HepG2 (cell line): ENCODE data around the gene SLC17A9. TPM values are rescaled to one million over a fixed set of nuclear protein-coding genes. Genes with fewer than 3 reads are reported as not detected.

Source experiments
- CERS6 ChIP-seq: sonication (generic); formaldehyde crosslinking; IDR thresholded peaks from 2 replicates; pipeline ENCODE4 v1.5.0; 2020; ENCODE audit warnings: missing genetic modification reagents
- FOXP4 ChIP-seq: sonication (generic); formaldehyde crosslinking; IDR thresholded peaks from 2 replicates; pipeline ENCODE4 v1.4.0; 2020; ENCODE audit warnings: missing genetic modification reagents
- HMG20B ChIP-seq: conservative IDR thresholded peaks from 2 replicates; pipeline ENCODE4 v1.6.1; 2016; ENCODE audit warnings: missing genetic modification reagents, missing compliant biosample characterization
- HNRNPH1 ChIP-seq: fragments of 200-400 bp; formaldehyde crosslinking; optimal IDR thresholded peaks from 2 replicates; pipeline ENCODE3; 2017; ENCODE audit warnings: mild to moderate bottlenecking, low read depth, low read length
- KDM2A ChIP-seq: sonication (generic); formaldehyde crosslinking; IDR thresholded peaks from 2 replicates; pipeline ENCODE4 v1.4.0; 2020; ENCODE audit warnings: low read depth, missing genetic modification reagents, borderline replicate concordance
- MEIS1 ChIP-seq: sonication (generic); formaldehyde crosslinking; IDR thresholded peaks from 2 replicates; pipeline ENCODE4 v1.9.0; 2021; ENCODE audit warnings: mild to moderate bottlenecking, missing genetic modification reagents, moderate library complexity, borderline replicate concordance
- MTA1 ChIP-seq: sonication (generic); formaldehyde crosslinking; IDR thresholded peaks from 2 replicates; pipeline ENCODE4 v1.4.0; 2020; ENCODE audit warnings: missing genetic modification reagents, mild to moderate bottlenecking, borderline replicate concordance
- NFIC ChIP-seq: IDR thresholded peaks from 2 replicates; pipeline ENCODE4 v1.6.1; 2012; ENCODE audit warnings: mild to moderate bottlenecking, low read length, inconsistent platforms
- NRL ChIP-seq: sonication (generic); formaldehyde crosslinking; IDR thresholded peaks from 2 replicates; pipeline ENCODE4 v1.5.0; 2020; ENCODE audit warnings: missing genetic modification reagents, mild to moderate bottlenecking, moderate library complexity, borderline replicate concordance
- REL ChIP-seq: sonication (generic); formaldehyde crosslinking; conservative IDR thresholded peaks from 2 replicates; pipeline ENCODE4 v1.8.0; 2022; ENCODE audit warnings: mild to moderate bottlenecking, missing genetic modification reagents, moderate library complexity
- SMYD3 ChIP-seq: sonication (generic); formaldehyde crosslinking; IDR thresholded peaks from 2 replicates; pipeline ENCODE4 v1.8.1; 2023; ENCODE audit warnings: mild to moderate bottlenecking, missing genetic modification reagents
- TCF12 ChIP-seq, 2 experiments: fragments of 450-650 bp in 1 of 2; sonication (generic) in 1 of 2; formaldehyde crosslinking in 1 of 2; IDR thresholded peaks; 2 replicates each; pipeline versions ENCODE4 v1.6.1 to v1.8.0; 2017 to 2022; ENCODE audit warnings: antibody characterized with exemption in 1 of 2, mild to moderate bottlenecking in 1 of 2, missing genetic modification reagents in 1 of 2, moderate library complexity in 1 of 2
- TP53 ChIP-seq: sonication (generic); formaldehyde crosslinking; conservative IDR thresholded peaks from 2 replicates; pipeline ENCODE4 v1.4.0; 2020; ENCODE audit warnings: missing genetic modification reagents
- YEATS4 ChIP-seq: sonication (generic); formaldehyde crosslinking; IDR thresholded peaks from 2 replicates; pipeline ENCODE4 v1.4.0; 2020; ENCODE audit warnings: missing genetic modification reagents, borderline replicate concordance
- ZNF318 ChIP-seq: sonication (generic); formaldehyde crosslinking; IDR thresholded peaks from 2 replicates; pipeline ENCODE4 v1.4.0; 2020; ENCODE audit warnings: mild to moderate bottlenecking, missing genetic modification reagents
- ZNF652 ChIP-seq: IDR thresholded peaks from 2 replicates; pipeline ENCODE4 v1.6.1; 2016; ENCODE audit warnings: low read depth, borderline replicate concordance
- polyA plus RNA-seq, 8 experiments: library from polyadenylated mRNA; depleted of rRNA in 3 of 8; stranded (reverse) in 7 of 8; unstranded in 1 of 8; fragments of >200 nt; fragmentation: Illumina TruSeq in 4 of 8; extraction: Trizol in 4 of 8; gene quantifications; 2 replicates each; pipeline versions ENCODE4 v1.2.1 to v1.2.3, GENCODE V29; 2011 to 2016; ENCODE audit warnings: low read depth in 4 of 8, missing spikeins in 1 of 8, mixed read lengths in 1 of 8; ENCODE audit not compliant: insufficient read depth in 1 of 8
- total RNA-seq, 5 experiments: library from RNA; depleted of rRNA; stranded (reverse); fragments of >200 nt; fragmentation: Illumina TruSeq; extraction: Trizol; gene quantifications; 2 replicates each; pipeline ENCODE4 v1.2.3, GENCODE V29; 2016; ENCODE audit warnings: low read depth in 1 of 5

The SLC17A9 gene
- total and polyA plus RNA-seq, 2 of the 13 experiments (the other 11 are each of a cell fraction or from before 2014, with no cell fraction given) = 110 to 191 TPM

- peak; percentile 80 for TF ChIP-seq FOXP4
- peak; percentile 60; the same call in 1 of the 2 replicates for TF ChIP-seq NRL
- peak; percentile 14; the same call in 1 of the 2 replicates for TF ChIP-seq TP53
- no peak for TF ChIP-seq HNRNPH1
- TF ChIP-seq MTA1 = no peak
- TF ChIP-seq ZNF318 = no peak
- TF ChIP-seq KDM2A (CRISPR knock-in tag) = peak; percentile 92
- TF ChIP-seq NFIC = no peak
- peak; percentile 98 for TF ChIP-seq YEATS4 (CRISPR knock-in tag)
- TF ChIP-seq HMG20B (CRISPR knock-in tag) = peak; percentile 29; the same call in 1 of the 2 replicates
- no peak for TF ChIP-seq TCF12 (IDR thresholded peaks at IDR 0.05)
- TF ChIP-seq TCF12 (CRISPR knock-in tag; IDR thresholded peaks at IDR 0.05) = no peak; the same call in 1 of the 2 replicates
- TF ChIP-seq MEIS1 (CRISPR knock-in tag) = peak; percentile 93
- no peak for TF ChIP-seq REL (CRISPR knock-in tag)
- TF ChIP-seq SMYD3 (CRISPR knock-in tag) = no peak; the same call in 1 of the 2 replicates
- TF ChIP-seq ZNF652 (CRISPR knock-in tag) = 0 out of 2 replicates have a peak, but pooled peaks have one; percentile 20
- TF ChIP-seq CERS6 (CRISPR knock-in tag) = 0 out of 2 replicates have a peak, but pooled peaks have one; percentile 28
These were observed at the start of gene SLC17A9 (continued) for GRCh38 chr20:62952373-62952967.
